GM03348 (cell line): ENCODE results near the gene SPIN4.
"Not testable (repeated sequence)": the region's sequence is repeated elsewhere in the genome, so short reads cannot be mapped to it uniquely, and the experiment has no call there.

Source experiments
- DNase-seq: peaks from one replicate; pipeline ENCODE4 v3.0.0; 2012; ENCODE audit warnings: low spot score

The SPIN4 gene

GRCh38 chrX:63350941-63351616, at the start of gene SPIN4:
TSS of gene SPIN4 (minus strand) at chrX:63351332. CDS start at chrX:63350819, 513 bp downstream.
- DNase-seq = peak; percentile 93

DNA sequence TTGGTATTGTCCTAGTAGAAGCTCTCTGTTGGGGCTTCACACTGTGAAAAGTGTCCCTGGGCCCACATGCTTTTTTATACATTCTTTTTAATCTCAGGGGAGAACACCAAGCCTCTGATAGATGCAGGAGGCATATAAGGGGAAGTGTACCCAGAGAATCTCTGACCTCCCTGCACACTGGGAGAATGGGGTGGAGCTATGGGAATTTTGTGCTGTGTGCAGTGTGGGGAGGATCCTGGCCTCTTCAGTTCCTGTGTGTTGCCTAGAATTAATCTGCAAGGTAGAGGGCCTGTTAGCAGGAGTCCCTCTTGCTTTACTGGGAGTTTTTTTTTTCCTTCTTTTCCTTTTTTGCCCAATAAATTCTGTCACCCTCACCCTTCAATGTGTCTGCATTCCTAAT, 49.2 kb upstream of the SPIN4 start:
- DNase-seq = no peak

DNA sequence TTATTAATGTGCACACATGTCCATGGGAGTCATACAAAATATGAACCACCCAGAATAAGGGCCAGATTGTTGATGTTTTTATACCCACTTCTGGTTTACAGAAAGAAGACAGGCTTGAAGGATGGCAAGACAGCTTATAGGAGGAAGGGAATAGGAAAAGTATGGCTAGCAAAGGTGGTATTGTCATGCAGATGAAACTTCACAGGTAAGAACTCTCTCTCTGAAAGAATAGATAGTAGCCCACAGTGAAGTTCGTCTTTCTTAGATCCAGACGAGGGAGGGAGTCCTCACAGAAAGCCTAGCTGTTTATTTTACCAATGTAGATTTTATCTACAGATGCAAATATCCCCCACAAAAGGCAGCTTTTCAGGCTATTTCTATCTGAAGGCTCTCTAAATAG, 43.7 kb upstream of the SPIN4 start:
- no peak for DNase-seq

- not testable (repeated sequence) for DNase-seq
These were observed 42.0 kb upstream of the SPIN4 start for GRCh38 chrX:63393094-63393493.

GRCh38 chrX:63387411-63387810, 36.3 kb upstream of the SPIN4 start:
- no peak for DNase-seq

GRCh38 chrX:63384263-63384662, 33.1 kb upstream of the SPIN4 start:
- DNase-seq = not testable (repeated sequence)

- DNase-seq = not testable (repeated sequence)
These were observed 21.9 kb upstream of the SPIN4 start for GRCh38 chrX:63373012-63373411.

DNA sequence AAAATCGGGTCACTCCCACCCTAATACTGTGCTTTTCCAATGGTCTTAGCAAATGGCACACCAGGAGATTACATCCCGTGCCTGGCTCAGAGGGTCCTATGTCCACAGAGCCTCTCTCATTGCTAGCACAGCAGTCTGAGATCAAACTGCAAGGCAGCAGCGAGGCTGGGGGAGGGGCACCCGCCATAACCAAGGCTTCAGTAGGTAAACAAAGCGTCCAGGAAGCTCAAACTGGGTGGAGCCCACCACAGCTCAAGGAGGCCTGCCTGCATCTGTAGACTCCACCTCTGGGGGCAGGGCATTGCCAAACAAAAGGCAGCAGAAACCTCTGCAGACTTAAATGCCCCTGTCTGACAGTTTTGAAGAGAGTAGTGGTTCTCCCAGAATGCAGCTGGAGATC, 16.6 kb upstream of the SPIN4 start:
- not testable (repeated sequence) for DNase-seq

DNA sequence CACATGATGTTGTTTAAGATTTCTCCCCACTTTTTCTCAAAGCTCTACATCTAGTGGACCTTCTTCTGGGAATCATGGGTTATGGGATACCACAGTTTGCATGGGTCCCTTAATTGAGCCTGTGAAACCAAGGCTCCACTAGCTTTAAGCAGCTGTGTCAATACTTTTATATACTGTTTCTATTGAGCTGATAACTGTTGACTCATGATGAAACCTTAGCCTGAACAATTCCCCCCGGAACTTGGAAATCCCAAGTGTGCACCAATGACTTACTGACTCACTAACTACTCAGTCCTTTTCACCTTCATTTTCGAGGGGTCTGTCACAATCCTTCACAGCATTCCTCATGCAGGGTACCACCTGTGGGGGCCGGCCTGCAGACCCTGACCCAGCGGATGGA, 12.7 kb upstream of the SPIN4 start:
- no peak for DNase-seq

DNA sequence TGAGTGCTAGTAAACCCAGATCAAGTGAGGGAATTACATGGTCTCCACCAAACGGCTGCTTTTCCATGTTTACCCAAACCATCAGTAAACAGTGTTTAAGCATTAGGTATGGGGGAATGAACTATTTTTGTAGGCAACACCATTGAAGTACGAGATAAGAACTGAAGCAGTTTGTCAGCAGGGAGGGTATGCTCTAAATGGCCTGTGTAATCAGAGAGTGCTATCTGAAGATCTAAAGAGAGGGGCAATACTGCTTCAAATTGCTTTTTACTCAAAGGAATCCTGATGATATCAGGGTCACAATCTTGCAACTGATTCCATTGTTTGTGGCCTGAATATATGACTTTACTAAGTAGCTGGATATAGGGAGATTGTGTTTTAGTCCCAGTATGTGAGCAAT, 10.4 kb upstream of the SPIN4 start:
- DNase-seq = no peak

GRCh38 chrX:63354484-63354883, 3.4 kb upstream of the SPIN4 start:
- DNase-seq = no peak

GRCh38 chrX:63350465-63350877, 661 bp downstream of the SPIN4 start:
- DNase-seq = peak; percentile 8

DNA sequence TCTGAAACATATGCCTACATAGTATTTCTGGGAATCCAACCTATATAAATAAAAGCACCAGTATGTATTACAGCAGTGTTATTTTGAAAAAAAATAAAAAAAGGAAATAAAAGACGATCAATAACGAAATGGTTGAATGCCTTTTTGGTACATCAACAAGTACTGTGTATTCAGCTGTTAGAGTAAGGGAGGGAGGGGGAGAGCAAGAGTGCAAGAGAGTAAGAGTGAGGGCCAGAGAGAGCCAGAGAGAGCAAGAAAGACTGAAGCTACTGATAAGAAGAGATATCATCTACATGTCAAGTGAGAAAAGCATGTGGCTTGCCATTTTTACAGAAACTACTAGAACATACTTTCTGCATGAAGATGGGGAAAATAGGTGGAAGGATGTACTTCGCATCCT, 1.8 kb downstream of the SPIN4 start:
- DNase-seq = no peak

DNA sequence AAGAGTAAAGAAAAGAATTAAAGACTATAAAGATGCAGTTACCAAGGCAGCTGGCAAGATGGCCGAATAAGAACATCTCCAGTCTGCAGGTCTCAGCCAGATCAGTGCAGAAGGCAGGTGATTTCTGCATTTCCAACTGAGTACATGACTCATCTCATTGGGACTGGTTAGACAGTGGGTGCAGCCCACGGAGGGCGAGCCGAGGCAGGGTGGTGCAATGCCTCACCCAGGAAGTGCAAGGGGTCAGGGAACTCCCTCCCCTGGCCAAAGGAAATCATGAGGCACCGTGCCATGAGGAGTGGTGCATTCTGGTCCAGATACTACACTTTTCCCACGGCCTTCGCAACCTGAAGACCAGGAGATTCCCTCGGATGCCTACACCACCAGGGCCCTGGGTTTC, 20.5 kb downstream of the SPIN4 start:
- DNase-seq = no peak

- DNase-seq = no peak
These were observed 23.3 kb downstream of the SPIN4 start for GRCh38 chrX:63327788-63328187.

DNA sequence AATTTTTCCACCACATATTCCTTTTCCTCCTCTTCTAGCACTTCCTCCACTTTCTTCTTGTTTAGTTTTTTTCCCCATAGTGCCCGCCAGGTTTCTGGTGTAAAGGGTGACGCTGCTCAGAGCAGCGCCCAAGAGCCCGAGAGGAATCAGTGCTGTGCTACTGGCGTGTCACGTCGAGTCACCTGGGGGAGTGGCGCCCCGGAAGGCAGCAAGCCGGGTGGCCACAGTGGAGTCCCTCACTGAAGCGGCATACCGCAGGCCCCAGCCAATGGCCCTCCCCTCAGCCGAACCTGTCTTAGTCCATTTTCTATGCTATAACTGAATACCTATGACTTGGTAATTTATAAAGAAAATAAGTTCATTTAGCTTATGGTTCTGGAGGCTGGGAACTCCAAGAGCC, 51.5 kb downstream of the SPIN4 start:
- DNase-seq = no peak
